GM12891 (cell line): ENCODE measurements around the gene PHETA1.

Experiments used
- PAX5 ChIP-seq: IDR thresholded peaks from 2 replicates; pipeline ENCODE4 v1.6.1; 2011; ENCODE audit warnings: low read length, moderate library complexity, mild to moderate bottlenecking; ENCODE audit not compliant: insufficient read depth, severe bottlenecking
- TAF1 ChIP-seq: IDR thresholded peaks from 2 replicates; pipeline ENCODE4 v1.6.1; 2011; ENCODE audit warnings: low read depth, low read length, control low read depth

DNA sequence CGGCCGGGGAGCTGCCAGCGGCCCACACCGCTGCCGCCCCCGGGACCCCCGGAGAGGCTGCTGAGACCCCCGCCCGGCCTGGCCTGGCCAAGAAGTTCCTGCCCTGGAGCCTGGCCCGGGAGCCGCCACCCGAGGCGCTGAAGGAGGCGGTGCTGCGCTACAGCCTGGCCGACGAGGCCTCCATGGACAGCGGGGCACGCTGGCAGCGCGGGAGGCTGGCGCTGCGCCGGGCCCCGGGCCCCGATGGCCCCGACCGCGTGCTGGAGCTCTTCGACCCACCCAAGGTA is 49.6 kb upstream of the PHETA1 start:
- TF ChIP-seq TAF1 (no peak), PAX5 (no peak)
